A549 (cell line): ENCODE results near the gene COPS9. TPM values are rescaled to one million over a fixed set of nuclear protein-coding genes. Genes with fewer than 3 reads are reported as not detected.

ENCODE experiments used
- ATAC-seq, 2 experiments: fragments of 200-7000 bp in 1 of 2; fragments of >200 bp in 1 of 2; cut with Nextera tagmentation in 1 of 2; cut with Tn5 transposase in 1 of 2; 3 replicates each; pipeline versions ENCODE4 v1.8.0 to v1.9.1; 2018 to 2020; ENCODE audit warnings: mild to moderate bottlenecking in 1 of 2, moderate library complexity in 1 of 2
- CTCF ChIA-PET: fragments of 300-600 bp; sonication (Branson Sonifier 250); formaldehyde crosslinking; extraction: SDS; loops from one replicate; lab custom pipeline; 2021; ENCODE audit warnings: antibody characterized with exemption, inconsistent platforms; lab: Yijun Ruan, JAX
- POLR2A ChIA-PET: fragments of 350-600 bp; formaldehyde crosslinking; extraction: SDS; loops from one replicate; lab custom pipeline; 2021; ENCODE audit warnings: antibody characterized with exemption, inconsistent platforms; lab: Yijun Ruan, JAX
- DNase-seq, 2 experiments: peaks; one replicate each; pipeline versions ENCODE4 v3.0.0 to v3.0.0-alpha.2; 2011 to 2016; ENCODE audit warnings: low read depth in 1 of 2, low spot score in 1 of 2
- FAIRE-seq: peaks from 2 replicates; lab custom pipeline; 2011; peaks lifted over from hg19 to GRCh38; lab: Jason Lieb, UNC
- H3K27ac ChIP-seq, 2 experiments: fragments of >200 bp; sonication (Bioruptor Twin); formaldehyde crosslinking; 3 replicates each; pipeline ENCODE4 v1.5.1; 2016 to 2017
- H3K4me1 ChIP-seq: fragments of >200 bp; sonication (Bioruptor Twin); formaldehyde crosslinking; 3 replicates; pipeline ENCODE4 v1.6.1; 2016
- H3K4me2 ChIP-seq: fragments of >200 bp; sonication (Bioruptor Twin); formaldehyde crosslinking; 3 replicates; pipeline ENCODE4 v1.6.1; 2016
- H3K4me3 ChIP-seq: fragments of >200 bp; sonication (Bioruptor Twin); formaldehyde crosslinking; 3 replicates; pipeline ENCODE4 v1.5.1; 2016
- H3K9me3 ChIP-seq: fragments of >200 bp; sonication (Bioruptor Twin); formaldehyde crosslinking; 3 replicates; pipeline ENCODE4 v1.6.1; 2016
- BHLHE40 ChIP-seq: IDR thresholded peaks from 2 replicates; pipeline ENCODE4 v1.6.1; 2012; ENCODE audit warnings: low read depth, low read length, inconsistent platforms
- CEBPB ChIP-seq, 2 experiments: fragments of >200 bp in 1 of 2; sonication (Bioruptor Twin) in 1 of 2; formaldehyde crosslinking in 1 of 2; IDR thresholded peaks; 2 replicates each; pipeline ENCODE4 v1.6.1; 2012 to 2016
- CHD4 ChIP-seq: fragments of 200-600 bp; sonication (generic); IDR thresholded peaks from 2 replicates; pipeline ENCODE4 v1.6.1; 2016; ENCODE audit warnings: antibody characterized with exemption, mild to moderate bottlenecking, borderline replicate concordance
- EHMT2 ChIP-seq: fragments of 200-600 bp; sonication (generic); IDR thresholded peaks from 2 replicates; pipeline ENCODE4 v1.6.1; 2016; ENCODE audit warnings: antibody characterized with exemption, low read depth, mild to moderate bottlenecking, moderate library complexity
- ESRRA ChIP-seq: fragments of 150-350 bp; IDR thresholded peaks from 2 replicates; pipeline ENCODE4 v1.6.1; 2014; ENCODE audit warnings: mild to moderate bottlenecking, low read length, borderline replicate concordance
- FOSB ChIP-seq: fragments of 250-450 bp; sonication (Bioruptor Pico); IDR thresholded peaks from 2 replicates; pipeline ENCODE4 v1.5.0; 2020; ENCODE audit warnings: mild to moderate bottlenecking, moderate library complexity
- HEYL ChIP-seq: fragments of 250-450 bp; sonication (Bioruptor Pico); IDR thresholded peaks from 2 replicates; pipeline ENCODE4 v1.8.0; 2021; ENCODE audit warnings: mild to moderate bottlenecking, moderate library complexity
- HOXB13 ChIP-seq: fragments of 250-450 bp; sonication (Bioruptor Pico); IDR thresholded peaks from 2 replicates; pipeline ENCODE4 v1.5.0; 2020; ENCODE audit warnings: low read depth, mild to moderate bottlenecking, moderate library complexity
- KDM5A ChIP-seq: fragments of 200-600 bp; sonication (generic); IDR thresholded peaks from 2 replicates; pipeline ENCODE4 v1.6.1; 2016; ENCODE audit warnings: antibody characterized with exemption, mild to moderate bottlenecking
- PBX3 ChIP-seq: IDR thresholded peaks from 2 replicates; pipeline ENCODE4 v1.6.1; 2012
- PHF8 ChIP-seq: fragments of 200-600 bp; sonication (generic); IDR thresholded peaks from 2 replicates; pipeline ENCODE4 v1.6.1; 2016; ENCODE audit warnings: low read depth, mild to moderate bottlenecking, antibody characterized with exemption, moderate library complexity, borderline replicate concordance
- RARB ChIP-seq: fragments of 250-450 bp; sonication (Bioruptor Pico); IDR thresholded peaks from 2 replicates; pipeline ENCODE4 v1.8.0; 2021; ENCODE audit warnings: mild to moderate bottlenecking, moderate library complexity
- RCOR1 ChIP-seq: fragments of 150-350 bp; IDR thresholded peaks from 2 replicates; pipeline ENCODE4 v1.6.1; 2014; ENCODE audit warnings: antibody characterized with exemption, low read length, low read depth
- RFX5 ChIP-seq: fragments of 450-650 bp; IDR thresholded peaks from 2 replicates; pipeline ENCODE4 v1.7.1; 2014; ENCODE audit warnings: antibody characterized with exemption, mild to moderate bottlenecking, moderate library complexity
- SREBF2 ChIP-seq: fragments of 450-650 bp; IDR thresholded peaks from 2 replicates; pipeline ENCODE4 v1.6.1; 2014; ENCODE audit warnings: mild to moderate bottlenecking, moderate library complexity
- TFCP2L1 ChIP-seq: fragments of 250-450 bp; sonication (Bioruptor Pico); IDR thresholded peaks from 2 replicates; pipeline ENCODE4 v1.5.0; 2021; ENCODE audit warnings: mild to moderate bottlenecking
- TP53 ChIP-seq: fragments of 250-450 bp; sonication (Bioruptor Pico); IDR thresholded peaks from 2 replicates; pipeline ENCODE4 v1.5.0; 2021; ENCODE audit warnings: mild to moderate bottlenecking, moderate library complexity
- ZFP36 ChIP-seq: fragments of 450-650 bp; IDR thresholded peaks from 2 replicates; pipeline ENCODE4 v1.6.1; 2014; ENCODE audit warnings: borderline replicate concordance; ENCODE audit not compliant: partially characterized antibody
- ZSCAN20 ChIP-seq: fragments of 250-450 bp; sonication (Bioruptor Pico); IDR thresholded peaks from 2 replicates; pipeline ENCODE4 v1.8.0; 2022; ENCODE audit warnings: mild to moderate bottlenecking, moderate library complexity
- WGBS: methylation state at CpG from one replicate; pipeline ENCODE4 v1.1.6; 2017; ENCODE audit errors: missing lambda C conversion rate; 5-methylcytosine and 5-hydroxymethylcytosine counted together
- polyA plus RNA-seq, 4 experiments: library from polyadenylated mRNA; depleted of rRNA in 3 of 4; stranded (reverse); fragments of >200 nt; fragmentation: RNase III in 1 of 4; extraction: RNeasy Plus Mini Kit Qiagen cat#74134 plus additional on column Dnase treatment in 1 of 4; gene quantifications; 2 replicates in 3 of 4; 3 replicates in 1 of 4; pipeline ENCODE4 v1.2.3, GENCODE V29; 2011 to 2017
- TF ChIP-seq, protein P1 (sequence below): IDR thresholded peaks from 2 replicates; pipeline ENCODE4 v1.6.1; 2012
- TF ChIP-seq, protein P2 (sequence below): fragments of 200-600 bp; sonication (generic); IDR thresholded peaks from 2 replicates; pipeline ENCODE4 v1.6.1; 2016; ENCODE audit warnings: antibody characterized with exemption, mild to moderate bottlenecking, moderate library complexity
- TF ChIP-seq, protein P3 (sequence below): IDR thresholded peaks from 2 replicates; pipeline ENCODE4 v1.6.1; 2012; ENCODE audit warnings: low read depth, borderline replicate concordance

COPS9 gene
- polyA plus RNA-seq, 2 of the 4 experiments (the other 2 are of a cell fraction): 321 to 356 TPM

DNA sequence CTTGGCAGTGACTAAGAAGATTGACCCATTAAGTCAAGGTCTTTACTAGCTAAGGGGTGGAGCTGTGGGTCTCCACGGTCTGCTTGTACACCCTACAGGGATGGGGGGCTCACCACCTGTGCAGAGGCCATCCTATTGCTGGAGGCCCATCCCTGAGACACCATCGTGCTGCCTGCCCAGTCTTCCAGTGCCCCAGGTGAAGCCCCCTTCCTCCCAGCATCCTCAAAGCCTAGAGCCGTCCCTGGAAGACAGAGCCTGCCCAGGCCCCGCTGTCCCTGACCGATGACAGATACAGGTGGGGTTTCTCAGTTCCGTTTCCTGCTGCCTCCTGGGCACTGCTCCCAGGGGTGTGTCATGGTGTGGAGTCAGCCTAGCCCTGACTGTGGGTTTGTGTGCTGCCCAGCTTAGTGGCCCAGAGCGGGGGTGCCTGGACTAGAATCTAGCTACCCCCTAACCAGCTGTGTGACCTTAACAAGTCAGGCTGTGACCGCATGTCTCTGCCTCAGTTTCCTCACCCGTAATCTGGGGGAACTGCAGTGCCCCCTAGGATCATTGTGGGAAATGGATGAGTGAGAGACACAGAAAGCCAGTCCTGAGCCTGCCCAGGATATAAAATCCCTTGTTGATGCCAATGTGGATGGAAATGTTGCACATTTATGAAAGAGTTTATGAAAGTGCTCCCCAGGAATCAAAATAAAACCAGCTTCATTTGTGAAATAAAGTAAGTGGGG lies 2.3 kb upstream of the COPS9 start:
- ChIA-PET POLR2A (no interaction called here), CTCF (interaction anchor here (1.6 to 9.6 kb wide), 3 partner anchors 14 to 119 kb away, joined by 4 to 176 read pairs (median 70); no protein-coding TSS in a partner anchor)
- ATAC-seq: no peak
- TF ChIP-seq RARB (no peak), PHF8 (no peak), ZFP36 (no peak)
- 76% methylated on average over 7 of the region's 9 CpGs for WGBS
- H3K27ac ChIP-seq: no peak overlapping the region
- no peaks in the 10 kb centered on the region for H3K9me3 ChIP-seq
- FAIRE-seq: no peak
- DNase-seq: no peak
- peaks cover 11% of the 10 kb centered on the region; the same call in 2 of the 3 replicates for H3K4me1 ChIP-seq
- H3K4me2 ChIP-seq: no peak overlapping the region
- no peak overlapping the region for H3K4me3 ChIP-seq

DNA sequence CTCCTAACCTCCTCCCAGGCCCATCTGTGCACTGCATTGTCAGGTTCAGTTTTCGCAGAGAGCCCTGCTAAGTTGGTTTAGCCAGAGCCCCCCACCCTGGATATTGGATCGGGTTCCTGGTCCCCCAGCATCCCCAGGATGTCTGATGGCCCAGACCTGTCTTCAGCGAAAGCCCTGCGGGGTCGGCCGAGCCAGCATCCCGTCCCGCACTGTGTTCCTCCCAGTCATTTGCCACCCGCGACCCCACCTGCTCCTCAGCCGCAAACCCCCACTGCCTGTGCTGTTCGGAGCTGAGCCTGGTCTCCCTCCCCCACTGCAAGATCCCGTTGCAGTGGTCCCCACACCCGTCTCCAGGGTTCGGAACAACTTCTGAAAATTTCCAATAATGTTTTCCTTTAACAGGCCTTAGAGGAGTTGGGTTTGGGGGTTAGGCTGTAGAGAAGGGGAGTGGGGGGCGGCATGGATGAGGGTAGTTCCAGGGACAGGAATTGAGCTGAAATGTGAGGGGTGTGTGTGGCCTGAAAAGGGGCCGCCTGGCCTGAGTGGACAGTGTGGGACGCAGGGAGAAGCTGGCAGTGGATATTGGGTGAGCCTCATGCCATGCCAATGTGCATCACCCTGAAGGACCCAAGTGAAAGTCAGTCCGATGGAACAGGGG lies 1.6 kb upstream of the COPS9 start:
- 92% methylated on average over 18 of the region's 19 CpGs for WGBS
- no peak overlapping the region for H3K4me2 ChIP-seq

DNA sequence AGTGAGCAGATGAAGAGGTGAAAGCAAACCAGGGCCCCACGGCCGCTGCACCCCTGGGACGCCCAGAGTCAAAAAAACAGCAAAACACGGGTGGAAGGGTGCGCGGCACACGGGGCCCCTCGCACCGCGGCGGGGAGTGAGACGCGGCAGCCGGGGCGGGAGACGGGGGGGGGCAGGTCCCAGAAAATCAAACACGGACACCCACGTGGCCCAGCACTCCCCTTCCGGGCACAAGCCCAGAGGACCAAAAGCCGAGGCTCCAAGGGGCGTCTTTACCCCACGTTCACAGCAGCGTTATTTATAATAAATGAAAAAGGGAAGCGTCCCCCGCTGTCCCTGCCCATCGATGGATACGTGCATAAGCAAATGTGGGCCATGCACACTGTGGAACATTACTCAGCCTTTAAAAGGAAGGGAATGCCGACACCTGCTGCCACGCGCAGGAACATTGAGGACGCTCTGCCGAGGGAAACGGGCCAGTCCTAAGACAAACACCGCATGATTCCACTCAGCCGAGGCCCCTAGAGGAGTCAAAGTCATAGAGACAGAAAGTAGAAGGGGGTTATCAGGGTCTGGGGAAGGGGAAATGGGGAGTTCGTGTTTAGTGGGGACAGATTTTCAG lies 677 bp upstream of the COPS9 start:
- 43% methylated on average over 36 of the region's 36 CpGs for WGBS
- Histone ChIP-seq H3K4me3 (peak overlapping the region; percentile 97), H3K4me1 (peaks cover 11% of the 10 kb centered on the region; the same call in 2 of the 3 replicates), H3K27ac (peak overlapping the region; percentile 84 to 93), H3K9me3 (no peaks in the 10 kb centered on the region), H3K4me2 (peak overlapping the region; percentile 88)
- TF ChIP-seq HOXB13: no peak
- TF ChIP-seq SREBF2: no peak
- no peak for TF ChIP-seq BHLHE40
- TF ChIP-seq RFX5: no peak
- no peak for TF ChIP-seq FOSB
- TF ChIP-seq KDM5A: no peak
- TF ChIP-seq PBX3: no peak
- TF ChIP-seq, protein P1, sequence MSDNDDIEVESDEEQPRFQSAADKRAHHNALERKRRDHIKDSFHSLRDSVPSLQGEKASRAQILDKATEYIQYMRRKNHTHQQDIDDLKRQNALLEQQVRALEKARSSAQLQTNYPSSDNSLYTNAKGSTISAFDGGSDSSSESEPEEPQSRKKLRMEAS: no peak
- TF ChIP-seq TFCP2L1 (CRISPR knock-in tag): no peak
- TF ChIP-seq, protein P2, sequence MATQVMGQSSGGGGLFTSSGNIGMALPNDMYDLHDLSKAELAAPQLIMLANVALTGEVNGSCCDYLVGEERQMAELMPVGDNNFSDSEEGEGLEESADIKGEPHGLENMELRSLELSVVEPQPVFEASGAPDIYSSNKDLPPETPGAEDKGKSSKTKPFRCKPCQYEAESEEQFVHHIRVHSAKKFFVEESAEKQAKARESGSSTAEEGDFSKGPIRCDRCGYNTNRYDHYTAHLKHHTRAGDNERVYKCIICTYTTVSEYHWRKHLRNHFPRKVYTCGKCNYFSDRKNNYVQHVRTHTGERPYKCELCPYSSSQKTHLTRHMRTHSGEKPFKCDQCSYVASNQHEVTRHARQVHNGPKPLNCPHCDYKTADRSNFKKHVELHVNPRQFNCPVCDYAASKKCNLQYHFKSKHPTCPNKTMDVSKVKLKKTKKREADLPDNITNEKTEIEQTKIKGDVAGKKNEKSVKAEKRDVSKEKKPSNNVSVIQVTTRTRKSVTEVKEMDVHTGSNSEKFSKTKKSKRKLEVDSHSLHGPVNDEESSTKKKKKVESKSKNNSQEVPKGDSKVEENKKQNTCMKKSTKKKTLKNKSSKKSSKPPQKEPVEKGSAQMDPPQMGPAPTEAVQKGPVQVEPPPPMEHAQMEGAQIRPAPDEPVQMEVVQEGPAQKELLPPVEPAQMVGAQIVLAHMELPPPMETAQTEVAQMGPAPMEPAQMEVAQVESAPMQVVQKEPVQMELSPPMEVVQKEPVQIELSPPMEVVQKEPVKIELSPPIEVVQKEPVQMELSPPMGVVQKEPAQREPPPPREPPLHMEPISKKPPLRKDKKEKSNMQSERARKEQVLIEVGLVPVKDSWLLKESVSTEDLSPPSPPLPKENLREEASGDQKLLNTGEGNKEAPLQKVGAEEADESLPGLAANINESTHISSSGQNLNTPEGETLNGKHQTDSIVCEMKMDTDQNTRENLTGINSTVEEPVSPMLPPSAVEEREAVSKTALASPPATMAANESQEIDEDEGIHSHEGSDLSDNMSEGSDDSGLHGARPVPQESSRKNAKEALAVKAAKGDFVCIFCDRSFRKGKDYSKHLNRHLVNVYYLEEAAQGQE: no peak
- no peak for TF ChIP-seq CHD4
- no peak for TF ChIP-seq TP53 (CRISPR knock-in tag)
- POLR2A ChIA-PET: no interaction called here
- FAIRE-seq (no peak), ATAC-seq (peak in 1 of 2 experiments; percentile 9; a peak in 2 of 6 replicates), DNase-seq (no peak)
- CTCF ChIA-PET: no interaction called here

More for the DNA sequence above, 1.6 kb upstream of the COPS9 start:
- Histone ChIP-seq H3K4me3 (no peak overlapping the region), H3K27ac (no peak overlapping the region), H3K9me3 (no peaks in the 10 kb centered on the region), H3K4me1 (peaks cover 11% of the 10 kb centered on the region; the same call in 2 of the 3 replicates)
- no peak for ATAC-seq
- CTCF ChIA-PET: interaction anchor here (7.3 to 9.6 kb wide), 2 partner anchors 15 to 78 kb away, joined by 70 to 176 read pairs; no protein-coding TSS in a partner anchor
- DNase-seq: no peak
- no peak for FAIRE-seq
- POLR2A ChIA-PET: no interaction called here
- TF ChIP-seq ZSCAN20 (CRISPR knock-in tag): no peak
- TF ChIP-seq, protein P3, sequence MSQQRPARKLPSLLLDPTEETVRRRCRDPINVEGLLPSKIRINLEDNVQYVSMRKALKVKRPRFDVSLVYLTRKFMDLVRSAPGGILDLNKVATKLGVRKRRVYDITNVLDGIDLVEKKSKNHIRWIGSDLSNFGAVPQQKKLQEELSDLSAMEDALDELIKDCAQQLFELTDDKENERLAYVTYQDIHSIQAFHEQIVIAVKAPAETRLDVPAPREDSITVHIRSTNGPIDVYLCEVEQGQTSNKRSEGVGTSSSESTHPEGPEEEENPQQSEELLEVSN: no peak
- TF ChIP-seq HEYL (CRISPR knock-in tag): no peak
- TF ChIP-seq ESRRA: no peak
- no peak for TF ChIP-seq CEBPB (IDR thresholded peaks at IDR 0.05)
- TF ChIP-seq CHD4: no peak
- TF ChIP-seq EHMT2: no peak
- TF ChIP-seq RCOR1: no peak
